AG04450 (cell line): ENCODE measurements around the gene CACNA1E. TPM values are rescaled to one million over a fixed set of nuclear protein-coding genes. Genes with fewer than 3 reads are reported as not detected.
A peak's percentile ranks its signal among the peaks of the same experiment; 100 is the strongest.

Experiments used
- CTCF ChIA-PET: fragments of 300-600, 350-600 bp; formaldehyde crosslinking; extraction: SDS; loops from one replicate; lab custom pipeline; 2022; ENCODE audit warnings: antibody characterized with exemption, inconsistent platforms; lab: Charles Lee
- POLR2A ChIA-PET: fragments of 350-600 bp; formaldehyde crosslinking; extraction: SDS; loops from one replicate; lab custom pipeline; 2021; ENCODE audit warnings: antibody characterized with exemption, inconsistent platforms; lab: Yijun Ruan, JAX
- DNase-seq: peaks from one replicate; pipeline ENCODE4 v3.0.0-alpha.2; 2011; ENCODE audit warnings: low read depth, low spot score
- H3K27ac ChIP-seq: one replicate; pipeline ENCODE4 v1.5.1; 2012; ENCODE audit warnings: low read depth, low read length, control low read depth
- H3K27me3 ChIP-seq: one replicate; pipeline ENCODE4 v1.6.0; 2012; ENCODE audit warnings: low read length; ENCODE audit not compliant: control insufficient read depth, insufficient read depth
- H3K4me3 ChIP-seq: 2 replicates; pipeline ENCODE4 v1.5.1; 2011; ENCODE audit warnings: mild to moderate bottlenecking, low read depth, low read length, control low read depth
- H3K9me3 ChIP-seq: 2 replicates; pipeline ENCODE4 v1.5.1; 2012; ENCODE audit warnings: low read length; ENCODE audit not compliant: control insufficient read depth, insufficient read depth
- polyA plus RNA-seq: library from polyadenylated mRNA; depleted of rRNA; stranded (reverse); fragments of >200 nt; gene quantifications from 2 replicates; pipeline ENCODE4 v1.2.3, GENCODE V29; 2011
- TF ChIP-seq, protein P1 (sequence below): IDR thresholded peaks from 2 replicates; pipeline ENCODE4 v1.5.1; 2011; ENCODE audit warnings: low read depth, low read length, control low read depth, inconsistent platforms

Gene CACNA1E
- polyA plus RNA-seq, 1 experiment = not detected

DNA sequence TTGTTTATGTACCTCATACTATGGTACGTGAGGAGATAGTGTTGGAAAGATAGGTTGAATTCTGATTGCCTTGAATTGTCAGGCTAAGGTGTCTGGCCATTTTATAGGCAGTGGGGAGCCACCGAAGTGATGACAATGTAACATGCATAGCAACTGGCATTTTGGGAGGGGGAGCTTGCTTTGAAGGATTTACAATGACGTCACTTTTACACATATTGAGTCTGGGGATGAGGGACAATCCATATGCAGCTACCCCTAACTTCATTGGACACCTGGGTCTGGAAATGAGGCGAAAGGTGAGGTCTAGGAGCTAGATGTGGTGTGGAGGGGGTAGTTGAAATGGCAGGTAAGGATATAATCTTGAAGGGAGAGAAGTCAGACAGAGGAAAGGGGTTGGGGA, 7.7 kb upstream of the CACNA1E start:
- Histone ChIP-seq H3K9me3 (no peaks in the 10 kb centered on the region), H3K27me3 (no peaks in the 10 kb centered on the region), H3K4me3 (no peak overlapping the region), H3K27ac (no peak overlapping the region)
- CTCF ChIA-PET = interaction anchor here (2.1 kb wide), 1 partner anchor 606 kb away, joined by 9 read pairs; no protein-coding TSS in a partner anchor
- POLR2A ChIA-PET = no interaction called here
- no peak for DNase-seq
- TF ChIP-seq, protein P1, sequence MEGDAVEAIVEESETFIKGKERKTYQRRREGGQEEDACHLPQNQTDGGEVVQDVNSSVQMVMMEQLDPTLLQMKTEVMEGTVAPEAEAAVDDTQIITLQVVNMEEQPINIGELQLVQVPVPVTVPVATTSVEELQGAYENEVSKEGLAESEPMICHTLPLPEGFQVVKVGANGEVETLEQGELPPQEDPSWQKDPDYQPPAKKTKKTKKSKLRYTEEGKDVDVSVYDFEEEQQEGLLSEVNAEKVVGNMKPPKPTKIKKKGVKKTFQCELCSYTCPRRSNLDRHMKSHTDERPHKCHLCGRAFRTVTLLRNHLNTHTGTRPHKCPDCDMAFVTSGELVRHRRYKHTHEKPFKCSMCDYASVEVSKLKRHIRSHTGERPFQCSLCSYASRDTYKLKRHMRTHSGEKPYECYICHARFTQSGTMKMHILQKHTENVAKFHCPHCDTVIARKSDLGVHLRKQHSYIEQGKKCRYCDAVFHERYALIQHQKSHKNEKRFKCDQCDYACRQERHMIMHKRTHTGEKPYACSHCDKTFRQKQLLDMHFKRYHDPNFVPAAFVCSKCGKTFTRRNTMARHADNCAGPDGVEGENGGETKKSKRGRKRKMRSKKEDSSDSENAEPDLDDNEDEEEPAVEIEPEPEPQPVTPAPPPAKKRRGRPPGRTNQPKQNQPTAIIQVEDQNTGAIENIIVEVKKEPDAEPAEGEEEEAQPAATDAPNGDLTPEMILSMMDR = no peak

GRCh38 chr1:181476581-181476980, 6.7 kb upstream of the CACNA1E start:
- Histone ChIP-seq H3K27me3 (peaks cover 7% of the 10 kb centered on the region), H3K27ac (no peak overlapping the region), H3K4me3 (no peak overlapping the region), H3K9me3 (no peaks in the 10 kb centered on the region)
- POLR2A ChIA-PET = no interaction called here
- TF ChIP-seq, protein P1 = no peak
- CTCF ChIA-PET = interaction anchor here (1.0 to 1.5 kb wide), 3 partner anchors 11 to 604 kb away, joined by 4 to 7 read pairs (median 6); no protein-coding TSS in a partner anchor
- DNase-seq = no peak

DNA sequence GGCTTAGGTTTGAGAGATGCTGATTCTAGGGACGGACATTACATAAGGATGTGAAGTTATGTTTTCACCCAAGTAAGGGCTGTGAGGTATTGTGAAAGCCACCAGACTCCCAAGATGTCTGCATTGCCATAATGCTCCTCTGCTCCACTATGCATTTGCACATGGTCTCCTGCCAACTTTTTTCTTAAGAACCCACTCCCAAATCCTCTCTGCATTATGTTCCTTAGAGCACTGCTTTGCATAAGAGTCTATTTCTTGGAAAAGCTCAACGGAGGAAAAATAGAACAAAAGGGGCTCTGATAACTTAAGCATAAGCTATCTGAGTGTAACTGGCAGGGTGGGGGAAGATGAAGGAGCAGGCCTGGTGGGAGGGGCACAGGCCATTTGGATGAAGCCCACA, 5.0 kb upstream of the CACNA1E start:
- CTCF ChIA-PET = interaction anchor here (0.6 to 2.6 kb wide), 12 partner anchors 8 to 1900 kb away, joined by 3 to 35 read pairs (median 4); no protein-coding TSS in a partner anchor
- no peak overlapping the region for H3K27ac ChIP-seq
- no peak overlapping the region for H3K4me3 ChIP-seq
- peaks cover 23% of the 10 kb centered on the region for H3K27me3 ChIP-seq
- no peak for DNase-seq
- POLR2A ChIA-PET = no interaction called here
- H3K9me3 ChIP-seq = no peaks in the 10 kb centered on the region; the same call in 1 of the 2 replicates
- TF ChIP-seq, protein P1 = no peak

DNA sequence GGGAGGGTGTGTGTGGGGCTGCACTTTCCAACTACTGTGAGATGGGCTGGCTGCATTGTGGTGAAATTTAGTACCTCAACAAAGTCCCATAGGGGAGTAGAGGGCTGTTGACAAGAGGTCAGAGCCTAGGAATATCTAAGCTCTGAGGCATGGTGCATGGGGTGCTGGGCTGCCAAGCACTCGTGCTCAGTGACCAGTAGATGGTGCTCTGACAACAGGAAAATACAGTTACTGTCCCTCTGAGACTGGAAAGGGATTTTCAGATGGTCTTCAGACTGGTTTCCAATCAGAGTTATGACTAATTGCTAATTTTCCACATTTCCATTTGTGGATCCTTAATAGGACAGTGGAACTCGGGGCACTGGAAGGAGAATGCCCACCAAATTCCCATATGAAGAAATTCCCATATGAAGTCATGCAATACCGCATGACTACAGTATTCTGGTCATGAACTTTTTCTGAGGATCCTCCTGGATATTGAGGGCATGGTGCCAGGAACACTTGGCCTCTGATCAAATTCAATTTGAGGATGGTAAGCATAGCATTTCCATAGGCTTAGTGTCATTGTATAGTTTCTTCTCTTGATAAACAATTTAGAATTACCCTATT, 4.1 kb upstream of the CACNA1E start:
- H3K4me3 ChIP-seq = no peak overlapping the region
- H3K27me3 ChIP-seq = peaks cover 30% of the 10 kb centered on the region
- peak; percentile 27 for DNase-seq
- TF ChIP-seq, protein P1 = peak; percentile 76
- no peaks in the 10 kb centered on the region; the same call in 1 of the 2 replicates for H3K9me3 ChIP-seq
- H3K27ac ChIP-seq = no peak overlapping the region
- CTCF ChIA-PET = interaction anchor here (0.5 to 2.6 kb wide), 13 partner anchors 9 to 917 kb away, joined by 3 to 35 read pairs (median 4); no protein-coding TSS in a partner anchor
- POLR2A ChIA-PET = no interaction called here

DNA sequence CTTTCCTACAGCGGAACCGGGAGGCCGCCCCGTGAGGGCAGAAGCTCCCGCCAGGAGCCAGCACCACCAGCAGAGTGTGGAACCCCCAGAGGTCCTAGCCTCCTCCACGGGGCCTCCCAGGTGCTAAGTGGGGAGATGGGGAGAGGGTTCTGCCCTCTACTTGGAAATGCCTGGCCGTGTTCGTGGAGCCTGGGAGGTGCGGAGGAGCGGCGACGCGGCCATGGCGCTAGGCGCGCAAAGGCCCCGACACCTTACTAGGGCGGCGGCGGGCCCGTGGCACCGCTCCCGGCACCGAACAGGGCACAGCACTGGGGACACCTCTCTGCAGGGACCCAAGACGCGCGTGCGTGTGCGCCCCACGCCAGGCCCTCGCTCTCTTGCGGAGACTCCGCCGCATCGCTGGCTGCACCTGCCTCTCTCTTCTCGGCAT, 1.3 kb upstream of the CACNA1E start:
- Histone ChIP-seq H3K27me3 (peaks cover 52% of the 10 kb centered on the region), H3K4me3 (no peak overlapping the region), H3K27ac (no peak overlapping the region), H3K9me3 (no peaks in the 10 kb centered on the region; the same call in 1 of the 2 replicates)
- TF ChIP-seq, protein P1 = no peak
- POLR2A ChIA-PET = no interaction called here
- CTCF ChIA-PET = interaction anchor here (0.8 to 1.1 kb wide), 3 partner anchors 194 to 599 kb away, joined by 3 read pairs; no protein-coding TSS in a partner anchor
- no peak for DNase-seq
